22Rv1 (cell line): ENCODE measurements around the gene DCD.

Source experiments
- ZFX ChIP-seq: fragments of 450-650 bp; IDR thresholded peaks from 2 replicates; pipeline ENCODE4 v1.6.1; 2017; ENCODE audit warnings: antibody characterized with exemption, borderline replicate concordance
- TF ChIP-seq, protein P1 (sequence below): fragments of 450-650 bp; IDR thresholded peaks from 2 replicates; pipeline ENCODE4 v1.5.1; 2017; ENCODE audit warnings: mild to moderate bottlenecking

DNA sequence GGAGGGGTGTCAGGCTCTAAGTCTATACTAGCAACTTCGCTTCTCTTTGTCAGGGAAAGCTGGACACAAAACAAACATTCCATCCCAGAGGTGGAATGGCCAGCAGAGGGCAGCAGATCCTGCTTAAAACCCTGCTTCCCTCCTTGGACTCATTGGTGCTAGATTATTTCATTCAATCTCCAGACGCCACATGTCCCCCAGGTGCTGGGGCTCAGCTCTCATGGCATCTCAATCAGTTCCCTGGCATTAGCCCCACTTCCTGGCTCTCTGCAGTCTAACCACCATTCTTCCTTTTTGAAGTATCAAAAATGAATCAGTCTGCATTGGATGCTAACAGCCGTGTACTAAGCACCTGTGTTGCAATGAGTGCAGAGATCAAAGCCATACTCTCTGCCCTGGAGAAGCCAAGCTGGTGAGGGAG lies 51.6 kb downstream of the DCD start:
- TF ChIP-seq, protein P1, sequence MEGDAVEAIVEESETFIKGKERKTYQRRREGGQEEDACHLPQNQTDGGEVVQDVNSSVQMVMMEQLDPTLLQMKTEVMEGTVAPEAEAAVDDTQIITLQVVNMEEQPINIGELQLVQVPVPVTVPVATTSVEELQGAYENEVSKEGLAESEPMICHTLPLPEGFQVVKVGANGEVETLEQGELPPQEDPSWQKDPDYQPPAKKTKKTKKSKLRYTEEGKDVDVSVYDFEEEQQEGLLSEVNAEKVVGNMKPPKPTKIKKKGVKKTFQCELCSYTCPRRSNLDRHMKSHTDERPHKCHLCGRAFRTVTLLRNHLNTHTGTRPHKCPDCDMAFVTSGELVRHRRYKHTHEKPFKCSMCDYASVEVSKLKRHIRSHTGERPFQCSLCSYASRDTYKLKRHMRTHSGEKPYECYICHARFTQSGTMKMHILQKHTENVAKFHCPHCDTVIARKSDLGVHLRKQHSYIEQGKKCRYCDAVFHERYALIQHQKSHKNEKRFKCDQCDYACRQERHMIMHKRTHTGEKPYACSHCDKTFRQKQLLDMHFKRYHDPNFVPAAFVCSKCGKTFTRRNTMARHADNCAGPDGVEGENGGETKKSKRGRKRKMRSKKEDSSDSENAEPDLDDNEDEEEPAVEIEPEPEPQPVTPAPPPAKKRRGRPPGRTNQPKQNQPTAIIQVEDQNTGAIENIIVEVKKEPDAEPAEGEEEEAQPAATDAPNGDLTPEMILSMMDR = peak; percentile 99
- no peak for TF ChIP-seq ZFX
